Fibroblast of skin of scalp (primary cell): ENCODE results near the gene PLPPR3. TPM values are rescaled to one million over a fixed set of nuclear protein-coding genes. Genes with fewer than 3 reads are reported as not detected.
"Not testable (repeated sequence)": the region's sequence is repeated elsewhere in the genome, so short reads cannot be mapped to it uniquely, and the experiment has no call there.

Experiments used
- DNase-seq: peaks from one replicate; pipeline ENCODE4 v3.0.0-alpha.2; 2013
- polyA plus RNA-seq, 2 experiments: library from polyadenylated mRNA; unstranded; fragments of 120-200 nt; gene quantifications; one replicate each; pipeline ENCODE4 v1.2.1, GENCODE V29; 2013; ENCODE audit not compliant: insufficient read length in 2 of 2

The PLPPR3 gene
- polyA plus RNA-seq (2013, experiment 1 of 2; ENCODE audit: insufficient read length): 0.36 TPM
- polyA plus RNA-seq (2013, experiment 2 of 2; ENCODE audit: insufficient read length): 1.4 TPM

DNA sequence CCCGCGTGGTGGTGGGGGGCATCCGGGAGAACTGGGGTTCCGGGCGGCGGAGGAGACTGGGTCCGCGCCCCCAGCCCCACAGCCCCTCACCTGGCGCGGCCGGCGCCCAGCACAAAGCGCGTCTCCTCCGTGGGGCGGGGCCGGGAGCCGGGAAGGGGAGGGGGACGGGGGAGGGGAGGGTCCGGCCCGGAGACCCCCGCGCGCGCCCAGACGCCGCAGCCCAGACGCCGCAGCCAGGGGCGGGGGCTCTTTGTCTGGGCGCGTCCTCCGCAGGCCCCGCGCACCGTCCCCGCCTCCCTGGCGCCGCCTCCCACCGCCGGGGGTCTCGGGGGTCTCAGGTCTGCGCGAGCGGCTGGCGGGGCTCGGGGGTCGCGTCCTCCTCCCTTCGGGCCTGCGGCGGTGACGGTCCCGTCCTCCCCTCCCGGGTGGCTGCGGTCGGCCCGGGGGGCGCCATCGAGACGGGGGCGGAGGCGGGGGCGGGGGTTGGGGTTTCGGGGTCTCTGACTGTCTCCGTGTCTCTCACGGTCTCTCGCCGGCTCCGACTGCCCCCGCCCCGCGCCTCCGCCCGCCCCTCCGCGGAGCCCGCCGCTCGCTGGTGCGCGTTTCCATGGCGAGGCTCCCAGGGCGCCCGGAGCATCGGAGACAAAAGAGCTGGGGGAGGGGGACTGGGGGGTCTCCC lies at the start of gene PLPPR3:
TSS of gene PLPPR3 (minus strand) at position 131 of the 679 bp plus-strand sequence. CDS start 396 bp downstream, outside the sequence.
- no peak for DNase-seq

DNA sequence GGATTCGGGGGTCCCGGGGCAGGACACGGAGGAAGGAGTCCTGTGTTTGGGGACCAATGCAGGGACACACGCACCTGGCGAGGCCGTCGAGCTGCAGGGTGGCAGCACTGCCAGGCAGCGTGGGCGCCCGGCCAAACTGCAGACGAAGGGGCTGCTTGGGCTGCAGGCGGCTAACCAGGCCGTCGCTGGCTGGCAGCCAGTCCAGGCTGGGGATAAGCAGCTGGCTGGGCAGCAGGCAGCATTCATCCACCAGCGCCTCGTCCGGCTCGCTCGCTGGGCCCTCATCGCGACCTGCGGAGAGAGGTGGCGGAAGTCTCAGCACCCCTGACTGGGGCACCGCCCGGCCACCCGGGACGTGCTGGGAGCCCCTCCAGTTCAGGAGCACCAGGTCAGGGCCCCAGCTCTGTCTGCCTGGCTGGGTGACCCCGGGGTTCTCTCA lies 49.2 kb upstream of the PLPPR3 start:
- DNase-seq: no peak

GRCh38 chr19:870314-870713 lies 48.6 kb upstream of the PLPPR3 start:
- no peak for DNase-seq

DNA sequence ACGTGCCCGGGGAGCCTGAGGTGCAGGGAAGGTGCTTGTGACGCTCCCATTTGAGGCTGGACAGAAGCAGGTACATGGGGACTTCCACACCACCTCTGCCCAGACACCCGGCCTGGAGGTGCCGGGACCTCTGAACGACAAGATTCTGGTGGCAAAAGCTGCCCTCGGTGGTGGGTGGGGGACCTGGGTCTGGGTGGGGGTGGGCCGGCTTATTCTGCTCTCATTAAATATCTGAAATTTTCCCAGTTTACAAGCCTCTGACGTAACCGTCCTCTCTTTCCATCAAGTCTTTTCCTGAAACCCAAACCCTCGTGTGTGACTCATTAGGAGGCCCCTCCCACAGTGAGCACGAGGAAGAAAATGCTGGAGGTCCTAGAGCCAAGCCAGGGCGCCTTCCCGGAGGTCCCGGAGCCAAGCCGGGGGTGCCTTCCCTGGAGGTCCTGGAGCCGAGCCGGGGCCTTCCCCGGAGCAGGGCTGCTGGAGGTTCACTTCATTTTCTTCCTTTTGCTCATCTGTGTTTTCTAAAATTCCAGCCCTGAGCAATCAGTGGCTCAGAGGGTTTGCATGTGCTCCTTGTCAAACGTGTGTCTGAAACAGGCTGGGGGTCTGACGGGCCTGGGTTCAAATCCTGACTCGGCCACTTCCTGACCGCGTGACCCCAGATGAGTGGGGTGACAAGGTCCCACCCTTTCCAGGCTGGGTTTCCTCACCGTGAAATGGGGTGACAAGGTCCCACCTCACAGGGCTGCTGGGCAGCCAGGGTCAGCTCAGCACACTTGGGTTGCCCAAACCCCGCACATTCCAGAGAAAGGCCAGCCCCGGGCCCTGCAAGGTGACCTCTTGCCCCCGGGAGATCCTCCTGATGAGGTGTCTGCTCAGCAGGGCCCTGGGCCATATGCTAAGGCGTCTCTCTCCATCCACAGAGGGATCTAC lies 47.8 kb upstream of the PLPPR3 start:
- peak; percentile 98 for DNase-seq

DNA sequence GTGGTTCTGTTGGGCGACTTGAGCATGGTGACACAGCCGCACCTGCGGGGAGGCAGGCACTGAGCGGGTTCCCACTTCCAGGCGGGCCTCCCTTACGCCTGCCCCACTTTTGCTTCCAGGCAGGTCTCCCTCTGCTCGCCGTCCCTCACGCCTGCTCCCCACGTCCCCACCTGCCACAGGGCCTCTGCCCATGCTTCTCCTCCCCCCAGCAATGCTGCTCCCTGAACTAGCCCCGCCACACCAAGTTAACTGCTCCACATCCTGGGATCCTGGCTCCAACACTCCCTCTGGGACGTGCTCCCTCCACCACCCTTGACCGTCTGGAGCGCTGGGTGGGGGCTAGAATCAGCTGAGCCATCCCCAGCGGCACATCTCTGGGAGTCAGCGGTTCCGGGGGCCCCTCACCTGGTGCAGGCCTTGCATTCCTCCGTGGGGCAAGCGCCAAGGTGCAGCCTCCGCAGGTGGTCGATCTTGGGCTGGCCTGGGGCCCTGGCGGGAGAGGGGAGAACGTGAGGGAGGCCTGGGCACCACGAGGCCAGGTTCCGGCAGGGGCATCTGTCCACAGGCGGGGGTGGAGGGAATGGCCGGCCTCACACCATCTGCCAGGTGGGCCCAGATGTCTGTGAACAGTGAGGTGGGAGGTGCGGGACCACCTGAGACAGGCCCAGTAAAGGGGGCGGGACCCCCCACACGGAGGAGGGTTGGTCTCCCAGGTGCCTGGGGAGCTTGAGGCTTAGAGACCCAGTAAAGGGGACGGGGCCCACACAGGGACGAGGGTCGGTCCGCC lies 46.9 kb upstream of the PLPPR3 start:
- no peak for DNase-seq

DNA sequence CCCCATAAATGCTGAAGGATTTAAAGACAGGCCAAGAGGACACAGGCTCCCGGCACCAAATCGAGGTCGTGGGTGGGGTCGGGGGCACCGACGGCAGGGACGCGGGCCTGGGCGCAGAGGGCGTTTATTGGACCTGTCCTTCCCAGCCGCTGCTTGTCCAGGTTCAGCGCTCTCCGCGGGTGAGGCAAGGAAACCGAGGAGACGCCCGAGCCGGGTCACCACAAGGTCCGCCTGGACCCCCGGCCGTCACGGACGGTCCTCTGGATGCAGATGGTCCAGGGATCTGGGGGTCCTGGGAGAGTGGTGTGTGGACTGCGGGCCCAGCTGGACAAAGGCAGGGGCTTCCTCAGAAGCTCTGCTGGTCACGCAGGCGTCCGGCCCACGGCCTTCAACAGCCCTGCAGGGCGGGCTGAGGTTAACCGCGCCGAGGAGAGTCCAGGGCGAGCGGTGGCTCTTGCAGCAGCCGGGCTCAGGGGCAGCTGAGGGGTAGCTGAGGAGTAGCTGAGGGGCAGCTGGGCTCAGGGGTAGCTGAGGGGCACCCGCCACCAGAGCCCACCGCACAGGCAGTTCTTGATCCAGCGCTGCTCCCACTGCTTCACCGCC lies 46.2 kb upstream of the PLPPR3 start:
- no peak for DNase-seq

- peak; percentile 74 for DNase-seq
These were observed 45.6 kb upstream of the PLPPR3 start for GRCh38 chr19:867301-867793.

GRCh38 chr19:866769-867300 lies 45.1 kb upstream of the PLPPR3 start:
- no peak for DNase-seq

GRCh38 chr19:863315-863620 lies 41.5 kb upstream of the PLPPR3 start:
- no peak for DNase-seq

GRCh38 chr19:862581-863314 lies 41.0 kb upstream of the PLPPR3 start:
- DNase-seq: peak; percentile 51

- DNase-seq: peak; percentile 38
These were observed 40.2 kb upstream of the PLPPR3 start for GRCh38 chr19:861756-862580.

- DNase-seq: no peak
These were observed 39.5 kb upstream of the PLPPR3 start for GRCh38 chr19:861141-861755.

- DNase-seq: no peak
These were observed 37.4 kb upstream of the PLPPR3 start, which contains the start of gene CFD for GRCh38 chr19:858868-859843. TSS of gene CFD (plus strand) at chr19:859664. CDS start at chr19:859690, 26 bp downstream.

DNA sequence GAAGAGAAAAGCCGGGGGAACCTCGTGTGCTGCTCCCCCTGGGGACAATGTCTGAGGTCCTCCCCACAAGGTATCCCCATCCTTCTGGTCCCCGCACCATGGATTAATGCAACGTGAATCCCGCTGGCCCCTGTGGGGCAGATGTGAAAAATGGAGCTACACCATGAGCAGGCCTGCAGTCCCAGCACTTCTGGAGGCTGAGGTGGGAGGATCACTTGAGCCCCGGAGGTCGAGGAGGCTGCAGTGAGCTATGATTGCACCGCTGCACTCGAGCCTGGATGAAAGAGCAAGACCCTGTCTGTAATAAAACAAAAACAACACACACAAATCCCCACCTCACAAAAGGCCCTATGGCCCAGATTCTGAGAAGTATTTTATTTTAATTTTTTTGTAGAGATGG lies 36.5 kb upstream of the PLPPR3 start:
- no peak for DNase-seq

GRCh38 chr19:855566-856120 lies 33.9 kb upstream of the PLPPR3 start:
- DNase-seq: no peak

- no peak for DNase-seq
These were observed 33.4 kb upstream of the PLPPR3 start for GRCh38 chr19:855142-855541.

DNA sequence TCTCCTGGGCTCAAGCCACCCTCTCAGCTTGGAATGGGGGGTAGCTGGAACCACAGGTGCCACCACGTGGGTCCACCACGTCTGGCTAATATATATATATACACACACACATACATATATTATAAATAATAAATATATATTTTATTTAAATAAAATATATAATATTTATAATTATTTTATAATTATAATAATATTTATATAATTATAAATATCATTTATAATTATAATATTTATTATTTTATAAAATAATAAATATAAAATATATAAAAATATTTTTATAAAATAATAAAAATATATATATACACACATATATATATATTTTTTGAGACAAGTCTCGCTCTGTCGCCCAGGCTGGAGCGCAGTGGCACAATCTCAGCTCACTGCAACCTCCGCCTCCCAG lies 32.8 kb upstream of the PLPPR3 start:
- DNase-seq: no peak

DNA sequence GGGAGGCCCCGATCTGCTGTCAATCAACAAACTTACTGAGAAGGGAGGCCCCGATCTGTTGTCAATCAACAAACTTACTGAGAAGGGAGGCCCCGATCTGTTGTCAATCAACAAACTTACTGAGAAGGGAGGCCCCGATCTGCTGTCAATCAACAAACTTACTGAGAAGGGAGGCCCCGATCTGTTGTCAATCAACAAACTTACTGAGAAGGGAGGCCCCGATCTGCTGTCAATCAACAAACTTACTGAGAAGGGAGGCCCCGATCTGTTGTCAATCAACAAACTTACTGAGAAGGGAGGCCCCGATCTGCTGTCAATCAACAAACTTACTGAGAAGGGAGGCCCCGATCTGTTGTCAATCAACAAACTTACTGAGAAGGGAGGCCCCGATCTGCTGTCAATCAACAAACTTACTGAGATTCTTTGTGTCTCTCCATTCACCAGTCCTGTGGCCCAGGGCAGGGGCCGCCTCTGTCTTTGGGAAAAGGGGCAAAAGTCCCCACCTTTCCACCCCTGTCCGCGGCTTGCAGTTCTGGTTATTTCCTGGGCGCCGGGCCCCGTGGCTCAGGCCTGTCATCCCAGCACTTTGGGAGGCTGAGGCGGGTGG lies 32.0 kb upstream of the PLPPR3 start:
- not testable (repeated sequence) for DNase-seq
